ENCODE measurements around the gene CAB39.

GRCh38 chr2:230734247-230735175 lies 21.9 kb downstream of the CAB39 start:
- TF ChIP-seq CTCF (IDR thresholded peaks at IDR 0.05) (no peak), POLR2A (IDR thresholded peaks at IDR 0.05) (no peak)
